ENCODE measurements around the gene GDF15. TPM values are rescaled to one million over a fixed set of nuclear protein-coding genes. Genes with fewer than 3 reads are reported as not detected.

GDF15 gene
- total RNA-seq, 3 donors from 2014 or later, result 2.7 to 60.3 (median 9.2) TPM

- Histone ChIP-seq H3K4me1 (peaks cover 10 to 27% of the 10 kb centered on the region in 2 donors), H3K4me3 (peak overlapping the region; percentile 58 to 96 (median 73))
- DNase-seq (ENCODE audit: low spot score in 2 of 2), result no peak
These were observed 35.0 kb downstream of the GDF15 start for GRCh38 chr19:18420930-18421329.

GRCh38 chr19:18421371-18421959 lies 35.5 kb downstream of the GDF15 start:
- no peak for DNase-seq (ENCODE audit: low spot score in 2 of 2)
- H3K27me3 ChIP-seq, result no peaks in the 10 kb centered on the region
- no peak for TF ChIP-seq POLR2AphosphoS5 (IDR thresholded peaks at IDR 0.05)
- no peak for TF ChIP-seq POLR2A (IDR thresholded peaks at IDR 0.05)
- no peak for TF ChIP-seq CTCF (IDR thresholded peaks at IDR 0.05)
- peak overlapping the region; percentile 91 to 92 for H3K27ac ChIP-seq
- no peaks in the 10 kb centered on the region for H3K9me3 ChIP-seq
- peaks cover 10 to 21% of the 10 kb centered on the region in 2 donors for H3K4me1 ChIP-seq
- intact Hi-C loops (cut with DNase I; ENCODE audit: low total_unique reads), result no loop called here
- no peaks in the 10 kb centered on the region for H3K36me3 ChIP-seq
- peak overlapping the region in 1 of 3 donors; percentile 96 for H3K4me3 ChIP-seq

More at GRCh38 chr19:18420930-18421329, 35.0 kb downstream of the GDF15 start:
- Histone ChIP-seq H3K36me3 (no peaks in the 10 kb centered on the region), H3K9me3 (no peaks in the 10 kb centered on the region), H3K27ac (peak overlapping the region; percentile 91 to 92), H3K27me3 (no peaks in the 10 kb centered on the region)
- intact Hi-C loops (cut with DNase I; ENCODE audit: low total_unique reads), result no loop called here
- no peak for TF ChIP-seq POLR2AphosphoS5 (IDR thresholded peaks at IDR 0.05)
- no peak for TF ChIP-seq POLR2A (IDR thresholded peaks at IDR 0.05)
- no peak for TF ChIP-seq CTCF (IDR thresholded peaks at IDR 0.05)

GRCh38 chr19:18422530-18423191 lies 36.7 kb downstream of the GDF15 start:
- Histone ChIP-seq H3K4me3 (no peak overlapping the region), H3K27ac (no peak overlapping the region), H3K4me1 (peaks cover 10 to 18% of the 10 kb centered on the region in 2 donors), H3K36me3 (no peaks in the 10 kb centered on the region), H3K27me3 (no peaks in the 10 kb centered on the region), H3K9me3 (no peaks in the 10 kb centered on the region)
- TF ChIP-seq POLR2A (IDR thresholded peaks at IDR 0.05), result no peak
- TF ChIP-seq CTCF (IDR thresholded peaks at IDR 0.05), result no peak
- no peak for TF ChIP-seq POLR2AphosphoS5 (IDR thresholded peaks at IDR 0.05)
- DNase-seq (ENCODE audit: low spot score in 2 of 2), result no peak
- intact Hi-C loops (cut with DNase I; ENCODE audit: low total_unique reads), result no loop called here

DNA sequence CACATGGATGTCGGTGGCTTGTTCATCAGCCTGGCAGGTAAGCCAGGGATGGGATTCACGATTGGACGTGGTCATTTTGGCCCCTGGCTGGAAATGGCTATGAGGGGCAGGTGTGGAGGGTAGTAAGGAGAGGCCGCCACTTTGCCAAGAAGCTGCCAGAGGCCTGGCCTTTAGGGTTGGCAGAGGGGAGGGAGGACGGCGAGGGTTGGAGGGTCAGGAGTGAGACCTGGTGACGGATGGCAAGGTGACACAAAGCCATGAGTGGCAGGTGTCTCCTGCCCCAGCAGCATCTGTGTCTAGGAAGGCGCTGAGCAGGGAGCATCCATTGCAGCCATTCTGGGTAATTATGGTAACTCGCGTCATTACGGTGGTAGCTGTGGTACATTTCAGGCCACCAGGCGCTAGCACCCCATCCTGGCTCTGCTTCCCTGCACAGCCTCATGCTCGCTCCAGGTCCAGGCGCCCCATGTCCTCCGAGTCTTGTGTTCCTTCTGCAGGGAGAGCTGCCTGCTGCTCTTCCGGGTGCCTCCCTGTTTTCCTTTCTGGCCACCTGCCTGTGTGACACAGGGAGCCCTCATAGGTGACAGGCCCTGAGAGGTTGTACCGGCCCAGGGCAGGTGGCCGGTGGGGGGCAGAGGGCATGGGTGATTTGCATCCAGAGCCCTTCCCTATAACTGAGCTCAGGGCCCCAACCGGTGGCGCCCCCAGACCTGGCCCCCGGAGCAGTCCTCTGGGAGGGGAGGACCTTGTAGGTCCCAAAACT lies 37.5 kb downstream of the GDF15 start:
- H3K9me3 ChIP-seq, result no peaks in the 10 kb centered on the region
- H3K4me3 ChIP-seq, result no peak overlapping the region
- no peak for DNase-seq (ENCODE audit: low spot score in 2 of 2)
- peaks cover 5 to 18% of the 10 kb centered on the region in 2 donors for H3K4me1 ChIP-seq
- no peaks in the 10 kb centered on the region for H3K36me3 ChIP-seq
- intact Hi-C loops (cut with DNase I; ENCODE audit: low total_unique reads), result no loop called here
- no peaks in the 10 kb centered on the region for H3K27me3 ChIP-seq
- TF ChIP-seq POLR2AphosphoS5 (IDR thresholded peaks at IDR 0.05) (no peak), POLR2A (IDR thresholded peaks at IDR 0.05) (no peak), CTCF (IDR thresholded peaks at IDR 0.05) (no peak)
- peak overlapping the region in 1 of 2 donors; percentile 82 for H3K27ac ChIP-seq
